Medulla oblongata (tissue), 1 donor: ENCODE measurements around the gene AUNIP.
A peak's percentile ranks its signal among the peaks of the same experiment; 100 is the strongest.
"Not testable (repeated sequence)": the region's sequence is repeated elsewhere in the genome, so short reads cannot be mapped to it uniquely, and the experiment has no call there.

Experiments
- DNase-seq: peaks from one replicate; pipeline ENCODE4 v3.0.0-alpha.2; 2015; ENCODE audit errors: extremely low spot score

Gene AUNIP

DNA sequence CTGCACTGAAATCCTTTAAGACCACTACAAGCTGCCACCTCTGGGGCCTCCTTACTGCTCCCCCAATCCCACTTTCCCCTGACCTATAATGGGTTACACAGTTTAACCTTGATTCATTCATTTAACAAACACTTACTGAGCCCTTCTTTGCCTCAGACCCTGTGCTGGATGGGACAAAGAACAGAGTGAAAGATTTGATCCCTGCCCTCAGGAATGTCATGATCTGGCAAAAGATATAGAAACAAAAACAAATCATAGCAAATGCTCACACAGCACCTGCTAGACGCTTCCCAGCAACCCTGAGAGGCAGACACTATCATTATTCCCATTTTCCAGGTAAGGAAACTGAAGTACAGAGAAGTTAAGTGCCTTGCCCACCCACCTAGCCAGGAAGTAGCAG is 7.0 kb upstream of the AUNIP start:
- no peak for DNase-seq

DNA sequence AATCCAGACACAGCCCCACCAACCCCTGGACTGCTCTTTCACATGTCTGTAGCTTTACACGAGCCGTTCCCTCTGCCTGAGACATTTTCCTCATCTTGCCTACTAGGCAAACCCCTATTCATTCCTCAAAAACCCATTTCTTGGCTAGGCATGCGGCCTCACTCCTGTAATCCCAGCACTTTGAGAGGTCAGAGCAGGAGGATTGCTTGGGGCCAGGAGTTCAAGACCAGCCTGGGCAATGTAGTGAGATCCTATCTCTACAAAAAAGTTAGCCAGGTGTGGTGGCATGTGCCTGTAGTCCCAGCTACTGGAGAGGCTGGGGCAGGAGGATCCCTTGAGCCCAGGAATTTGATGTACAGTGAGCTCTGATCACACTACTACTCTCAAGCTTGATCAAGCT is 5.2 kb upstream of the AUNIP start:
- DNase-seq, result no peak

DNA sequence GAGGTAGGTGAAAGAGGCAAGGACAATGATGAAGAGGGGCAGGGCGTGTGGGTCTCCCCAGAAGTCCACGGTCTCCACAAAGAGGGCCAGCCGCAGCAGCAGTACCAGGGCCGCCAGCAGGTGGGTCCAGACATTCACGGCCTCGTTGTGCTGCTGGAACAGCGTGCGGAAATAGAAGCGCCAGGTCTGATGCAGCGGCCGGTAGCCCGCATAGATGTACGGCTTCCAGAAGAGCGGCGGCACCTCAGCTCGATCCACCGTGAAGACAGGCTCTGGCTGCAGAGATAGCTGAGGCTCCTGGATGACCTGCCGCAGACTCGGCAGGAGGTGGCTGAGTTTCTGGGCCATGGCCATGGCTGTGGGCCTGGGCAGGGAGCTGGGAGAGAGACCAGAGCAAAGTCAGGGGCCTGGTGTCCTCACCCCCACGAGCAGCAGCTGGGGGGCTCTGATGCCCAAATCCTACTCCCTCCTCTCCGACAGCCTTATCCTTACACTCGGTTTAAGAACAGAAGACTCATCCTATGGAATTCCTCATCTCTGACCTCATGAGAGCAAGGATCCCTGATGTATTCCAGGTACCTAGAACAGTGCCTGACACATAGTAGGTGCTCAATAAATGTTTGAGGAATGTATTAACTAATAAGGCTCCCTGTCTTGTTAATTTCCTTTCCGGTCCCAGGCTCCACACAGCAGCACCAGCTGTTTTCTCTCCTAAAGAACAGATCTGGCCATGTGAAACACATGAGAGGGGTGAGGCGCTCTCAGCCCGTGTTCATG is 4.4 kb upstream of the AUNIP start:
- DNase-seq, result no peak

DNA sequence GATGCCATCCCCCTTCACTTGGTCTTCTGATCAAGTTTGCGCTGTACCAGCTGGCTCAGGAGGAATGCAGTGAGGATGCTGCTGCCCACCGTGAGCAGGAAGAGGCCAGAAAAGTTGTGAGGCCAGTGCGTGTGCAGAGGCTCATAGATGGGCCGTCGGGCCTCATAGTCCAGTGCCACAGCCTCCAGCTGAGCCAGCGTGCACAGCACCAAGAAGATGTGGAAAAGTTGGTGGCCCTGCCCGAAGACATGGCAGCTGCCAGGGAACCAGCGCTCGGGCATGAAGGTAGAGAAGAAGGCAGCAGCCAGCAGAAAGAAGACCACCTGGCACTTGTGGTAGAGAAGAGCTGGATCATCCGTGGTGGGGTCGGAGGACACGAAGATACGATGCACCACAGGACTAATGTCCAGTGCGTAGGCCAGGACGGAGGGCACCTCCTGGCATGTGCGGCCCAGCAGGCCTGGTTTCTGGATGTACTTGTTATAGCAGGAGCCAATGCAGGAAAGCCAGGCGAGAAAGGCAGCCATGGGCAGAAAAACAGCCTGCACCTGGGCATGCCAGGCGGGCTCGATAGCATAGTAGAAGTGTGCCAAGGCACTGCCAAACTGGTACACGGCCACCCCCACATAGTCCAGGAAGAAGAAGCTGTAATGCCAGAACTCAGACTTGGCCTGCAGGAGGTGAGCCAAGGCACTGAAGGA is 3.7 kb upstream of the AUNIP start:
- DNase-seq, result no peak

DNA sequence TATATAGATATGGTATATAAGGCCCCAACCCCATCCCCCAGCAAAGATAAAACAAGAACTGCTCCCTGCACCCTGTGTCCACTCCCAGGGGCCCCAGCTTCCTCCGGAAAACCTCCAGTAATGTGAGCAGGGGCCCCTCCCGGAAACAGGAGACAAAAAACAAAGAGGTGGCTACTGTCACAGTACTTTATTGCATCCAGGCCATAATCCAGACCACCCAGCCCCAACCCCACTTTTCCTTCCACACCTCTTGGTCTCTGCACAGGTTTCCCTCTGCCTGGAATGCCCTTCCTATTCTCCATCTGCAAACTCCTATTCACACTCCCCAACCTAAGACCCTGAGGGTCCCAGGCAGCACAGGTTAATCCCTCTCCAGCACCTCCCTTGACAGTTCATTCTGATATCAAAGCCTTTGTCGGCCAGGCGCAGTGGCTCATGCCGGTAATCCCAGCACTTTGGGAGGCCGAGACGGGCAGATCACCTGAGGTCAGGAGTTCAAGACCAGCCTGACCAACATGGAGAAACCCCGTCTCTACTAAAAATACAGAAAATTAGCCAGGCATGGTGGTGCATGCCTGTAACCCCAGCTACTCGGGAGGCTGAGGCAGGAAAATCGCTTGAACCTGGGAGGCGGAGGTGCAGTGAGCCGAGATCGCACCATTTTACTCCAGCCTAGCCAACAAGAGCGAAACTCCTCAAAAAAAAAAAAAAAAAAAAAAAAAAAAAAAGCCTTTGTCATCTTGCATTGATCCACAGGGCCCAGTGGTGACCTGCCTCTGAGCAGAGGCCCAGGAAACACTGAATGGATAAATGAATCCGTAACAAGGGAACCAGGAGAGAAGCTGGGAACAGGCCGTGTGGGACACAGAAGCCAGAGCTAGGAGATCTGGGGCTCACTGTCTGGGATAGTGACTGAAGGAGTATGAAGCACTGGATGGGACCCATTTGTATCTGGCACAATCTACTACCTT is 2.3 kb upstream of the AUNIP start:
- peak; percentile 38 for DNase-seq

DNA sequence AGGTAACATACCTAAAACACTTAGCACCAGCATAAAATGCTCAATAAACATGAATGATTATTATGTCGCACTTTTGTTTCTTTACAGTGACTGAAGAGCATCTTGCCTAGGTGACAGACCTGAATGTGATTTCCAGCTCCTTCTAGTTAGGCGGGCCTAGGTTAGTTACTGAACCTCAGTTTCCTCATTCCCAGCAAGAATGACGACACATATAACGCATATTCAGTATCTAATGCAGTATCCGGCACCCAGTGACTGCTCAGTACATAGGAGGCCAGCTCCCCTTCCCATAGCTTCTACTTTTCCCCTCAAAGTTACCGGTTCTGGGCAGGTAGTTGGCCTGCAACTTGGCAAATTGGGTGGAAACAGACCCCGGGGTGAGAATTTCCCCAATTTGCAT is 763 bp downstream of the AUNIP start:
- DNase-seq, result no peak

DNA sequence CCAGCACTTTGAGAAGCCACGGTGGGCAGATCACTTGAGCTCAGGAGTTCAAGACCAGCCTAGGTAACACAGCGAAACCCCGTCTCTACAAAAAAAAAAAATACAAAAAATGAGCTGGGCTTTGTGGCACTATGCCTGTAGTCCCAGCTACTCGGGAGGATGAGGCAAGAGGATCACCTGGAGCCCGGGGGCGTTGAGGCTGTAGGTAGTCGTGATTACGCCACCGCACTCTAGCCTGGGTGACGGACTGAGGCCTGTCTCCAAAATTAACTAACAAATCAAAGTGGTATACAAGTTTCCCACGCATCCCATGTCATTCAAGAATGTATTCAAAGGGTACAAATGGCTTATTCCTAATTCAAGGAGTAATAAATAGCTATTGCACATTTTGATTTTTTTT is 2.4 kb downstream of the AUNIP start:
- DNase-seq, result no peak

DNA sequence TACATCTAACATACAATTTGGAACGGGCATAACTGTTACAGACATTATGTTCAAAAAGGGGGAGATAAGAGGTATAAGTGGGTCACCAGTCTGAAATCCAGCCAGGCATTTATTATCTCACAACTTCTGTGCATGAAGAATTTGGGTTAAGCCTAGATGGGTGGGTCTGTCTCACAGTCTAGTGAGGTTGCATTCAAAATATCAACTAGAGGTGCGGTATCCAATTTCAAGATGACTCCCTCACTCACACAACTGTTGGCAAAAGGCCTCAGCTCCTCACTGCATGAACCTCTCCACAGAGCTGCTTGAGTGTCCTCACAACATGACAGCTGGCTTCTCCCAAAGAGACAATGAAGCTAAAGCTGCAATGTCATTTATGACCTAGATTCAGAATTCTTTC is 4.7 kb downstream of the AUNIP start:
- DNase-seq, result no peak

DNA sequence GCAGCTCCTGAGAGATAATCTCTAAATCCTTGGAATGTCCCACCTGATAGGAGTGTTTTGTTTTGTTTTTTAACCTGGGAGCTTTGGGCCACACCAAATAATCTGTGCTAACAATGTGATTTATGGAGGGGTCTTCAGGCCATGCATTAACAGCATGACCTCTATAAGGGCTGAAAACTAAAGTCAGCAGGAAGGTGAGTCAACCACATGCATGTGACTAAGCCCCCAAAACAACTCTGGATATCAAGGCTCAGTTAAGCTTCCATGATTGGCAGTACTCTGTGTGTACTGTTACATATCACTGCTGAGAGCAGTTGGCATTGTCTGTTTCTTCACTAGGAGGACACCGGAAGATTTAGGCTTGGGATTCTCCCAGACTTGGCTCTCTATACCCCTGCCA is 10.7 kb downstream of the AUNIP start:
- no peak for DNase-seq

DNA sequence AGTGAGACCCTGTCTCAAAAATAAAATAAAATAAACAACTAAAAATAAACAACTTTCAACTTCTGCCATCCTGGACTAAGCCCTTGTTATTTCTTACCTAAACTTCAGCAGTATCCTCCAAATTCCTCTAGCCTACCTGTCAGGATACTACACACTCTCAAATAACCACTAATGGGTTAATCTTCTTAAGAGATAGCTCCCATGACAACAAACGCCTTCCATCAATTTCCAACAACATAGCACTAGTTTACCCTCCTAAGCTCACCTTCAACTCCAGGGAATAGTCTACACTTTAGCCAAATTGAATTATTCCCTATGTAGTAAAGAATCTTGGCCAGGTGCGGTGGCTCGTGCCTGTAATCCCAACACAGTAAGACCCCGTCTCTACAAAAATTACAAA is 11.3 kb downstream of the AUNIP start:
- DNase-seq, result no peak

DNA sequence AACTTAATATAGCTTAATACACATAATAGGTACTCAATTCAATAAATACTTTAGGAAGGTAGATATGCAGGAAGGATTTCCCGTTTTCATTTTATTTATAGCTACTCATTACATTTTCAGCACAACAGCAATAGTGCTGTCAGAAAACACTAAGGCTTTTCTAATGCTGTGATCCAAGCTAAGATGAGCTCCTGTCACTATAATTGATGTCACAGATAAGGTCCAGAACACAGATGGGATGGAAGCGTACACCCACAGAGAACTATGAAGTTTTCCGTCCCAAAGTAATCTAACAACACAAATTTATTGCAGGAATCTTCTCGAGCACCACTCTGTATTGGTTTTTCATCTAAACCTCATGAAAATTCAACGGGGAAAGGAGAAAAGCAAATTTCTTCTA is 13.6 kb downstream of the AUNIP start:
- no peak for DNase-seq

DNA sequence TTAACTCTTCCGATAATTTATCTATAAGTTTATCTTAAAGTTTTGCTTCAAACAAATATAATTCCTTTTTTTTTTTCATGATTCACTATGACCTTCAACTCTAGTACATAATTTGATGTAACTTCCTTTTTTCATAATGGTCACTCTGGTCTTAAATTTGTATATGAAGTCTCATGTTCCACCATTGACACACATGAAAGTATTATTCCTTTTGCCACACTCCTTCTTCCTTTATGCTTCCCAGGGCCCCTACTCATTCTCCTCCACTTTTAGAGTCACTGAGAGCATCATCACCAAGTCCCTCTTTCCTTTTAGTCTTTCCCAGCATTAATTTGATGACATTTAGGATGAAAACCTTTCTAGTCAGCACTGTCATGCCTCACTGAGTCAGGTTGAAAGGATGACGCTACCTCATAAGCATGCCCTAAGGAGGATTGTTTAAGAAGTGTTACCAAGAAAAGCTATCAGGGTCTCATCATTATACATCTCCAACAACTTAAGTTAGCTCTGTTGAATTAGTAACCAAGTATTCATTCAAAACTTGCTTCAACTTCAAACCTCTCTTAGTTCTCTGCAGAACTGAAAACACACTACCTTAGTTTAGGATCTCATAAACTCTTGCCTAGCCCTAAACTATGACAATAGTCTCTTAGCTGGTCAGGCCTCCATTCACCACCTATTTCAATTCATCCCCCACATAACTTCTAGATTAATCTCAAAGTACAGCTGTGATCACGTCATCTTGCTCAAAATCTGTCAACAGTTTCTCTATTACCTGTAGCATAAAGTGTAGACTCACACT is 14.5 kb downstream of the AUNIP start:
- no peak for DNase-seq

DNA sequence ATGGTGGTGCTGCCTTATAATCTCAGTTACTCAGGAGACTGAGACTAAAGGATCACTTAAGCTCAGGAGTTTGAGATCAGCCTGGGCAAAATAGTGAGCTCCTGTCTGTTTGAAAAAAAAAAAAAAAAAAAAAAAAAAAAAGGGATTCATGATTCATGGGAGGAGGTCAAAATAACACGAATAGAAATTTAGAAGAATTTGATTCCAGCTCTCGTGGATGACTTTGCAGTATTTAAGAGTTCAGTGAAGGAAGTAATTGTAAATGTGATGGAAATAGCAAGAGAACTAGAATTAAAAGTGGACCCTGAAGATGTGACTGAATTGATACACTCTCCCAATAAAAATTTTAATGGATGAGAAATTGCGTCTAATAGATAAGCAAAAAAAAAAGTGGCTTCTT is 15.8 kb downstream of the AUNIP start:
- no peak for DNase-seq

DNA sequence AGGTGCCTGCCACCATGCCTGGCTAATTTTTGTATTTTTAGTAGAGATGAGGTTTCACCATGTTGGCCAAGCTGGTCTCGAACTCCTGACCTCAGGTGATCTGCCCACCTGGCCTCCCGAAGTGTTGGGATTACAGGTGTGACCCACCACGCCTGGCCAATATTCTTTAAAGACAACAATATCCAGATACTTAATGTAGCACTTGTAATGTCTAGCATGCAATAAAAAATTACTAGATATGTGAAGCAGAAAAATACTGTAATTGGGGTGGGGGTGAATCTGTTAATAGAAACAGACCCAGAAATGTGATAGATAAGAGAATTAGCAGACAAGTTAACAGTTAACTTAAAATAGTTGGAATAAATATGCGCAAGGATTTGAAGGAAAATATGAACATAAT is 19.4 kb downstream of the AUNIP start:
- DNase-seq, result not testable (repeated sequence)

DNA sequence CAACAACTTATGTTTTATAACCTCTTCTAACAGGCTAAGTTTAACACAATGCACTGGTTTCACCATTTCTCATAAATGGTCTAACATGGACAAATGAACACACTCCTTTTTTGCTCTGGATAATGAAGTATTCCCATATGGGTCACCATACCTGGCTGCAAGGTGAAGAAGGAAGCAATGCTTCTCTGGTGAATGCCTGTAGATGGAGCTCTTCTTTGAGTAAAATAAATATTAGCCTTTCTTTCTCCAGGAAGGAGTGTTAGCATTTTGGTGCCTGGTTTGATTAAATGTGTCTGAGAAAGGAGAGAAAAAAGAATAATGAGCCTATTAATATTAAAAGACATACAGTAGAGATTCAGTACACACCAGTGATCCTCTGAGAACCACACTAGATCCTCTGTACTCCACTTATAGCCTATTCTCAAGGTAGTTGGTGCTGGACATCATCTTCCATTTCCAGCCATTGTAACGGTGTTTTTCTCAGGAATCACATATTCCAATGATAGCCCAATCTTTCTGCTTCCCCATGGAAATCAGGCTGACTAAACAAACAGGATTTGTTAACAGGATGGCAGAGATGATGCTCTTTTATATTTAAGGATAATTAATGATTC is 21.9 kb downstream of the AUNIP start:
- DNase-seq, result no peak

DNA sequence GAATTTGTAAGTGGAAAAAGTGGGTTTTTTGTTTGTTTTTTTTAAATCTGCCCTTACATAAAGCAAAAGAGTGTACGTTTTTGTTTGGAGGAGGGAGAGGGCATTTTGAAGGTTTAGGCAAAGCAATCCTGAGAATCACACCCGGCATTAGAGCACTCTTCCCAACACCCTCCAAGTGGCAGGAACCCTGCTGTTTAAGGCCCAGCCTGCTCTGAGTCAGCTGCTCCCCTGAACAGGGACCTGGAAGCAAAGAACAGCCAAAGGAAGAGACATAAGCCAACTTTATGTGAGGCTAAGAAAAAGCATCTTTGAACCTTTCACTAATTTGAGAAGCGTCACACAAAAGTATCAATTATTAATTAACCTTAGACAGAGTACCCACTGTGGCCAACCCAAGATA is 22.6 kb downstream of the AUNIP start:
- no peak for DNase-seq

DNA sequence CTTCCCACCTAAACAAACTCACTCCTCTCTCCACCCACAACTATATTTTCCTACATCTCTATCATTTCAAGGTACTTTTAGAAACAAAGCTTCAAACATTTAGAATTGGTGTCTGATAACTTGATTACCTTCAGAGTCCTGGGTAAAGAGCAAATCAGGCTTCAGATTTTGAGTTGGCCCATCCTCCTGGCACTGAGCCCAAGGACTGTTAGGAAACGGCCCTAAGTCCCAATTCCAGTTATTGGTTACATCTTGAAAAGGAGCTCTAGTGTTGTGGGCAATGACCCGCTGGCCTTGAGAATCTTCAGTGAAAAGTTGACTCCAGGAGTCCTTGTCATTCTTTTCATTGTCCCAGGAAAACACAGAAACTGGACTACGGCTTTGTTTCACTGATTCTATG is 24.4 kb downstream of the AUNIP start:
- DNase-seq, result no peak

DNA sequence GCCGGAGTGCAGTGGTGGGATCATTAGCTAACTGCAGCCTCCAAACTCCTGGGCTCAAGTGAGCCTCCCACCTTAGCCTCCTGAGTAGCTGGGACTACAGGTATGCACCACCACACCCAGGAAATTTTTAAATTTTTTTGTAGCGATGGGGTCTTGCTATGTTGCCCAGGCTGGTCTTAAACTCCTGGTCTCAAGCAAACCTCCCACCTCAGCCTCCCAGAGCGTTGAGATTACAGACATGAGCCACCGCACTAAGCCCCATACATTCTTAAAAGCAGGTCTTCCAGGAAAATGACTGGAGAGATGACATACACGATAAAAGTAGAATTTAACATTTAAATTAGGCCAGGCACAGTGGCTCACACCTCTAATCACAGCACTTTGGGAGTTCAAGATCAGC is 26.1 kb downstream of the AUNIP start:
- no peak for DNase-seq

DNA sequence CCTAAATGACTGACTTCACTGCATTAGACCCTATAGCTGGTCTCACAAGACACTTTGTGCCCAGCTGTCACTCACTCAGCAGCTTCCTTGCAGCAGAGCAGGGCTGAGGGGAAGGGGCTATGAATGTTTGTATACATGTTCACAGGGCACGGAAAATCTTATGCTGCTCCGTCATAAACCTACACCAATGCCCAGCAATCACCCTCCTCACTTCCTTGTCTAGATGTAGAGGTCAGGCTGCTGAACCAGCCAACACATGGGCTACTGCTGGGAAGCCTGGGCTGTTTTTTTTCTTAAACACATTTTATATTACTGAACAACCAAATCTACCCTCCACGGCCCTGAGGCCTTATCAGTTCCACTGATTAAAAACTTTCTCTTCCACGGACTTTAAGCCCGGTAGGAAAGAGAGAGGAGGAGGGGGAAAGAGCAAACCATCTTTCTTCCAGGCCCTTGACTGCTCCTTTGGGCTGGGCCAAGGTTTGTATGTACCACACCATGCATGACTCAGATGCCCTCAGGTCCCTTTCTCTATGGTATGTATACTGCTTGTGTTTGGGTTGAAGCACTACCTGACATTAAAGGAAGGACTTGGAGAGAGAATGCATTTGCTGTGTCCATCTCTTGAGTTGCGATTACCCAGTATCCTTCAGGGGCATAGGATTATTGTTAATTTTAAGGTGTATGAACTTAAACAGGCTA is 26.8 kb downstream of the AUNIP start:
- no peak for DNase-seq

DNA sequence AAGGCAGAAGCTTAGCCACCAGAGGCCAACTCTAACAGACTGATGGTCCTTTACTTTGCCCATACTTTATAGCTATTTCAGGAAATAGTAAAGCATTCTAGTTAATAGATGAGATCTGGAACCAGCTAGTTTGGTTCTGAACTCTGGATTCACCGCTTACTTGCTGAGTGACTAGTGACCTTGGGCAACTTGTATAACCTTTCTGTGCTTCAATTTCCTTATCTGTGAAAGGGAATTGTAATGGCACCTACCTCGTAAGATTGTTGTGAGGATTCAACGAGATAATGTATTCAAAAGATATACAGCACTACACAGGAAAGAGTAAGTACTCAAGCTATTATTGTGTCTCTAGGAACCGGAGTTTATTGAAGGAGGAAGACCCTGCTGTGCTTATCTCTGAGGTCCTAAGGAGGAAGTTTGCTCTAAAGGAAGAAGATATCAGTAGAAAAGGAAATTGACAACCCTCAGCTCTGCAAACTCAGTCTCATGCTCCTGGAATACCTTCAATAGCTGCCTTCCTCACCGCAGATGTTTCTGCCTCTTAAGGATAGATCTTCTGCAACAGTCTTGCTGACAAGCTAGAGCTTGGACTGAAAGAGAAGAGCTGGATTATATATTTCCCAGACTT is 27.6 kb downstream of the AUNIP start:
- DNase-seq, result no peak
